B cell (primary cell): Measurements from ENCODE around the gene PAQR4.

Experiments
- CTCF ChIP-seq: fragments of 200-600 bp; IDR thresholded peaks from one replicate; pipeline ENCODE4 v1.8.0; 2022; ENCODE audit warnings: antibody characterized with exemption, mild to moderate bottlenecking
- EZH2 ChIP-seq: IDR thresholded peaks from 2 replicates; pipeline ENCODE4 v1.6.1; 2012; ENCODE audit warnings: borderline replicate concordance, low read depth, mild to moderate bottlenecking, moderate library complexity, low read length; ENCODE audit not compliant: insufficient read depth, poor library complexity, severe bottlenecking

- TF ChIP-seq EZH2 (no peak), CTCF (no peak)
Measured at GRCh38 chr16:2962334-2963073, 6.6 kb upstream of the PAQR4 start.
